HepG2 (cell line): ENCODE data around the gene NUPR2. TPM values are rescaled to one million over a fixed set of nuclear protein-coding genes. Genes with fewer than 3 reads are reported as not detected.

Experiments used
- ATF7 ChIP-seq, 2 experiments: fragments of 450-650 bp in 1 of 2; sonication (generic) in 1 of 2; formaldehyde crosslinking in 1 of 2; IDR thresholded peaks; 2 replicates each; pipeline versions ENCODE4 v1.4.0 to v1.6.1; 2016 to 2020; ENCODE audit warnings: antibody characterized with exemption in 1 of 2, mild to moderate bottlenecking in 1 of 2, missing genetic modification reagents in 1 of 2
- ETV6 ChIP-seq: sonication (generic); formaldehyde crosslinking; conservative IDR thresholded peaks from 2 replicates; pipeline ENCODE4 v1.4.0; 2020; ENCODE audit warnings: missing genetic modification reagents
- IRF1 ChIP-seq: sonication (generic); formaldehyde crosslinking; IDR thresholded peaks from 2 replicates; pipeline ENCODE4 v1.4.0; 2020; ENCODE audit warnings: low read depth, mild to moderate bottlenecking, missing genetic modification reagents
- NR2F2 ChIP-seq: IDR thresholded peaks from 2 replicates; pipeline ENCODE4 v1.6.1; 2012; ENCODE audit warnings: low read depth, inconsistent platforms, borderline replicate concordance
- SMAD9 ChIP-seq: sonication (generic); formaldehyde crosslinking; IDR thresholded peaks from 2 replicates; pipeline ENCODE4 v1.5.1; 2020; ENCODE audit warnings: mild to moderate bottlenecking, missing genetic modification reagents
- SMARCC2 ChIP-seq: fragments of 450-650 bp; IDR thresholded peaks from 2 replicates; pipeline ENCODE4 v1.6.1; 2017; ENCODE audit warnings: antibody characterized with exemption, mild to moderate bottlenecking
- TMF1 ChIP-seq: sonication (generic); formaldehyde crosslinking; IDR thresholded peaks from 2 replicates; pipeline ENCODE4 v1.8.1; 2022; ENCODE audit warnings: low read depth, missing genetic modification reagents
- ZBTB20 ChIP-seq: sonication (generic); formaldehyde crosslinking; IDR thresholded peaks from 2 replicates; pipeline ENCODE4 v1.8.1; 2023; ENCODE audit warnings: missing genetic modification reagents, low read depth, mild to moderate bottlenecking, borderline replicate concordance
- ZBTB7A ChIP-seq: sonication (generic); formaldehyde crosslinking; IDR thresholded peaks from 2 replicates; pipeline ENCODE4 v1.8.0; 2022; ENCODE audit warnings: mild to moderate bottlenecking, missing genetic modification reagents
- ZGPAT ChIP-seq: IDR thresholded peaks from 2 replicates; pipeline ENCODE4 v1.6.1; 2016; ENCODE audit warnings: mild to moderate bottlenecking
- ZNF281 ChIP-seq: sonication (generic); formaldehyde crosslinking; IDR thresholded peaks from 2 replicates; pipeline ENCODE4 v1.4.0; 2020; ENCODE audit warnings: missing genetic modification reagents, borderline replicate concordance
- ZNF44 ChIP-seq: sonication (generic); formaldehyde crosslinking; IDR thresholded peaks from 2 replicates; pipeline ENCODE4 v1.5.1; 2020; ENCODE audit warnings: mild to moderate bottlenecking, missing genetic modification reagents
- ZNF580 ChIP-seq: IDR thresholded peaks from 2 replicates; pipeline ENCODE4 v1.6.1; 2016; ENCODE audit warnings: low read depth, borderline replicate concordance
- ZNF605 ChIP-seq: sonication (generic); formaldehyde crosslinking; IDR thresholded peaks from 2 replicates; pipeline ENCODE4 v1.8.0; 2022; ENCODE audit warnings: mild to moderate bottlenecking, missing genetic modification reagents
- ZNF644 ChIP-seq: IDR thresholded peaks from 2 replicates; pipeline ENCODE4 v1.6.1; 2016; ENCODE audit warnings: low read depth
- polyA plus RNA-seq, 8 experiments: library from polyadenylated mRNA; depleted of rRNA in 3 of 8; stranded (reverse) in 7 of 8; unstranded in 1 of 8; fragments of >200 nt; fragmentation: Illumina TruSeq in 4 of 8; extraction: Trizol in 4 of 8; gene quantifications; 2 replicates each; pipeline versions ENCODE4 v1.2.1 to v1.2.3, GENCODE V29; 2011 to 2016; ENCODE audit warnings: low read depth in 4 of 8, missing spikeins in 1 of 8, mixed read lengths in 1 of 8; ENCODE audit not compliant: insufficient read depth in 1 of 8
- total RNA-seq, 5 experiments: library from RNA; depleted of rRNA; stranded (reverse); fragments of >200 nt; fragmentation: Illumina TruSeq; extraction: Trizol; gene quantifications; 2 replicates each; pipeline ENCODE4 v1.2.3, GENCODE V29; 2016; ENCODE audit warnings: low read depth in 1 of 5
- TF ChIP-seq, protein P1 (sequence below): IDR thresholded peaks from 2 replicates; pipeline ENCODE4 v1.6.1; 2016
- TF ChIP-seq, protein P2 (sequence below): sonication (generic); formaldehyde crosslinking; IDR thresholded peaks from 2 replicates; pipeline ENCODE4 v1.4.0; 2020; ENCODE audit warnings: mild to moderate bottlenecking, missing genetic modification reagents
- TF ChIP-seq, protein P3 (sequence below): sonication (generic); formaldehyde crosslinking; conservative IDR thresholded peaks from 2 replicates; pipeline ENCODE4 v1.4.0; 2020; ENCODE audit warnings: missing genetic modification reagents

The NUPR2 gene
- total and polyA plus RNA-seq, 2 of the 13 experiments (the other 11 are each of a cell fraction or from before 2014, with no cell fraction given): not detected

DNA sequence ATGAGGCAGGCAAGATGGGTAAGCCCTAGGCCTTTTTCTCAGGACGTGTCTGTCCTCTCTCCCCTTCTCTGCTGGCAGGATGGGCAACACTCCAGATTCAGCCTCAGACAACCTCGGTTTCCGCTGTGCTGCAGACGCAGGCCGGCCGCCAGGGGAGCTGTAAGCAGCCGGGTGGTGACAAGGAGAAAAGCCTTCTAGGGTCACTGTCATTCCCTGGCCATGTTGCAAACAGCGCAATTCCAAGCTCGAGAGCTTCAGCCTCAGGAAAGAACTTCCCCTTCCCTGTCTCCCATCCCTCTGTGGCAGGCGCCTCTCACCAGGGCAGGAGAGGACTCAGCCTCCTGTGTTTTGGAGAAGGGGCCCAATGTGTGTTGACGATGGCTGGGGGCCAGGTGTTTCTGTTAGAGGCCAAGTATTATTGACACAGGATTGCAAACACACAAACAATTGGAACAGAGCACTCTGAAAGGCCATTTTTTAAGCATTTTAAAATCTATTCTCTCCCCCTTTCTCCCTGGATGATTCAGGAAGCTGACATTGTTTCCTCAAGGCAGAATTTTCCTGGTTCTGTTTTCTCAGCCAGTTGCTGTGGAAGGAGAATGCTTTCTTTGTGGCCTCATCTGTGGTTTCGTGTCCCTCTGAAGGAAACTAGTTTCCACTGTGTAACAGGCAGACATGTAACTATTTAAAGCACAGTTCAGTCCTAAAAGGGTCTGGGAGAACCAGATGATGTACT lies 36.6 kb downstream of the NUPR2 start (continued):
- peak; percentile 13; the same call in 1 of the 2 replicates for TF ChIP-seq ZGPAT (CRISPR knock-in tag)
- TF ChIP-seq, protein P1, sequence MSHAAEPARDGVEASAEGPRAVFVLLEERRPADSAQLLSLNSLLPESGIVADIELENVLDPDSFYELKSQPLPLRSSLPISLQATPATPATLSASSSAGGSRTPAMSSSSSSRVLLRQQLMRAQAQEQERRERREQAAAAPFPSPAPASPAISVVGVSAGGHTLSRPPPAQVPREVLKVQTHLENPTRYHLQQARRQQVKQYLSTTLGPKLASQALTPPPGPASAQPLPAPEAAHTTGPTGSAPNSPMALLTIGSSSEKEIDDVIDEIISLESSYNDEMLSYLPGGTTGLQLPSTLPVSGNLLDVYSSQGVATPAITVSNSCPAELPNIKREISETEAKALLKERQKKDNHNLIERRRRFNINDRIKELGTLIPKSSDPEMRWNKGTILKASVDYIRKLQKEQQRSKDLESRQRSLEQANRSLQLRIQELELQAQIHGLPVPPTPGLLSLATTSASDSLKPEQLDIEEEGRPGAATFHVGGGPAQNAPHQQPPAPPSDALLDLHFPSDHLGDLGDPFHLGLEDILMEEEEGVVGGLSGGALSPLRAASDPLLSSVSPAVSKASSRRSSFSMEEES: no peak
- TF ChIP-seq, protein P2, sequence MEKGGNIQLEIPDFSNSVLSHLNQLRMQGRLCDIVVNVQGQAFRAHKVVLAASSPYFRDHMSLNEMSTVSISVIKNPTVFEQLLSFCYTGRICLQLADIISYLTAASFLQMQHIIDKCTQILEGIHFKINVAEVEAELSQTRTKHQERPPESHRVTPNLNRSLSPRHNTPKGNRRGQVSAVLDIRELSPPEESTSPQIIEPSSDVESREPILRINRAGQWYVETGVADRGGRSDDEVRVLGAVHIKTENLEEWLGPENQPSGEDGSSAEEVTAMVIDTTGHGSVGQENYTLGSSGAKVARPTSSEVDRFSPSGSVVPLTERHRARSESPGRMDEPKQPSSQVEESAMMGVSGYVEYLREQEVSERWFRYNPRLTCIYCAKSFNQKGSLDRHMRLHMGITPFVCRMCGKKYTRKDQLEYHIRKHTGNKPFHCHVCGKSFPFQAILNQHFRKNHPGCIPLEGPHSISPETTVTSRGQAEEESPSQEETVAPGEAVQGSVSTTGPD: no peak
- no peak for TF ChIP-seq ZNF644 (CRISPR knock-in tag)
- no peak for TF ChIP-seq TMF1 (CRISPR knock-in tag)
- TF ChIP-seq ZNF580 (CRISPR knock-in tag): no peak
- TF ChIP-seq ZBTB20 (CRISPR knock-in tag): no peak
- no peak for TF ChIP-seq IRF1
- TF ChIP-seq, protein P3, sequence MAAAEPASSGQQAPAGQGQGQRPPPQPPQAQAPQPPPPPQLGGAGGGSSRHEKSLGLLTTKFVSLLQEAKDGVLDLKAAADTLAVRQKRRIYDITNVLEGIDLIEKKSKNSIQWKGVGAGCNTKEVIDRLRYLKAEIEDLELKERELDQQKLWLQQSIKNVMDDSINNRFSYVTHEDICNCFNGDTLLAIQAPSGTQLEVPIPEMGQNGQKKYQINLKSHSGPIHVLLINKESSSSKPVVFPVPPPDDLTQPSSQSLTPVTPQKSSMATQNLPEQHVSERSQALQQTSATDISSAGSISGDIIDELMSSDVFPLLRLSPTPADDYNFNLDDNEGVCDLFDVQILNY (CRISPR knock-in tag): no peak
- no peak for TF ChIP-seq SMAD9 (CRISPR knock-in tag)
- TF ChIP-seq SMARCC2: no peak
- TF ChIP-seq ATF7 (IDR thresholded peaks at IDR 0.05): no peak
- no peak for TF ChIP-seq ATF7 (CRISPR knock-in tag; IDR thresholded peaks at IDR 0.05)
- TF ChIP-seq ZNF605 (CRISPR knock-in tag): no peak
- 0 out of 2 replicates have a peak, but pooled peaks have one; percentile 9 for TF ChIP-seq ZNF281 (CRISPR knock-in tag)
- TF ChIP-seq ETV6 (CRISPR knock-in tag): no peak
- no peak for TF ChIP-seq ZNF44
- TF ChIP-seq NR2F2: no peak
- TF ChIP-seq ZBTB7A (CRISPR knock-in tag): no peak
